Vagina (tissue), 2 donors: ENCODE data around the gene RAB44. TPM values are rescaled to one million over a fixed set of nuclear protein-coding genes. Genes with fewer than 3 reads are reported as not detected.
"Not testable (repeated sequence)": the region's sequence is repeated elsewhere in the genome, so short reads cannot be mapped to it uniquely, and the experiment has no call there.

Experiments
- DNase-seq, 2 donors: peaks; one replicate each; pipeline ENCODE4 v3.0.0-alpha.2; 2017; ENCODE audit errors: extremely low spot score in 2 of 2
- H3K27ac ChIP-seq: fragments of 200-600 bp; sonication (generic); one replicate; pipeline ENCODE4 v1.5.1; 2019
- H3K27me3 ChIP-seq: fragments of 200-600 bp; sonication (generic); one replicate; pipeline ENCODE4 v1.5.1; 2019
- H3K36me3 ChIP-seq, 2 donors: fragments of 200-600 bp; sonication (generic); one replicate each; pipeline ENCODE4 v1.5.1; 2017 to 2019
- H3K4me1 ChIP-seq: fragments of 200-600 bp; sonication (generic); one replicate; pipeline ENCODE4 v1.5.1; 2019
- H3K4me3 ChIP-seq, 2 donors: fragments of 200-600 bp; sonication (generic); 1 replicate in 1 of 2; 2 replicates in 1 of 2; pipeline ENCODE4 v1.5.1; 2016 to 2019
- H3K9me3 ChIP-seq: fragments of 200-600 bp; sonication (generic); one replicate; pipeline ENCODE4 v1.5.1; 2019
- CTCF ChIP-seq, 3 experiments: fragments of 450-650 bp in 2 of 3; fragments of 200-600 bp in 1 of 3; sonication (generic) in 1 of 3; IDR thresholded peaks; one replicate each; pipeline ENCODE4 v1.5.1; 2017 to 2019; ENCODE audit warnings: antibody characterized with exemption in 3 of 3, mild to moderate bottlenecking in 2 of 3, moderate library complexity in 2 of 3
- POLR2A ChIP-seq, 2 donors: fragments of 450-650 bp; IDR thresholded peaks; one replicate each; pipeline ENCODE4 v1.6.1; 2017; ENCODE audit warnings: antibody characterized with exemption in 2 of 2, mild to moderate bottlenecking in 2 of 2, moderate library complexity in 2 of 2
- POLR2AphosphoS5 ChIP-seq, 2 donors: sonication (generic); formaldehyde crosslinking; IDR thresholded peaks; one replicate each; pipeline ENCODE4 v1.9.0; 2017; ENCODE audit warnings: antibody characterized with exemption in 2 of 2, mild to moderate bottlenecking in 2 of 2, low read depth in 1 of 2; ENCODE audit not compliant: insufficient read depth in 1 of 2
- intact Hi-C: fragments of 100-400 bp; cut with DNase I; formaldehyde crosslinking; loops from one replicate; pipeline ENCODE4 v1.15.1; 2023
- total RNA-seq: library from RNA; depleted of rRNA; stranded (reverse); fragments of >200 nt; gene quantifications from one replicate; pipeline ENCODE4 v1.2.3, GENCODE V29; 2016

The RAB44 gene
- total RNA-seq, 1 donor from 2014 or later = 0.49 TPM

- Histone ChIP-seq H3K27me3 (no peaks in the 10 kb centered on the region), H3K4me3 (no peak overlapping the region), H3K36me3 (no peaks in the 10 kb centered on the region), H3K4me1 (no peaks in the 10 kb centered on the region), H3K27ac (no peak overlapping the region), H3K9me3 (no peaks in the 10 kb centered on the region)
- no peak for DNase-seq
- TF ChIP-seq POLR2A (IDR thresholded peaks at IDR 0.05) = no peak
- TF ChIP-seq POLR2AphosphoS5 (IDR thresholded peaks at IDR 0.05; ENCODE audit: insufficient read depth in 1 of 2, low read depth in 1 of 2) = no peak
- no peak for TF ChIP-seq CTCF (IDR thresholded peaks at IDR 0.05)
- intact Hi-C loops = no loop called here
These were observed 5.5 kb downstream of the RAB44 start for GRCh38 chr6:36703081-36703606.

GRCh38 chr6:36703982-36704381 lies 6.4 kb downstream of the RAB44 start:
- H3K27me3 ChIP-seq = no peaks in the 10 kb centered on the region
- intact Hi-C loops = no loop called here
- TF ChIP-seq POLR2A (IDR thresholded peaks at IDR 0.05) (no peak), POLR2AphosphoS5 (IDR thresholded peaks at IDR 0.05; ENCODE audit: insufficient read depth in 1 of 2, low read depth in 1 of 2) (no peak), CTCF (IDR thresholded peaks at IDR 0.05) (no peak)
- no peak for DNase-seq
- no peaks in the 10 kb centered on the region for H3K9me3 ChIP-seq
- no peak overlapping the region for H3K27ac ChIP-seq
- no peak overlapping the region for H3K4me3 ChIP-seq
- no peaks in the 10 kb centered on the region for H3K4me1 ChIP-seq
- H3K36me3 ChIP-seq = no peaks in the 10 kb centered on the region

DNA sequence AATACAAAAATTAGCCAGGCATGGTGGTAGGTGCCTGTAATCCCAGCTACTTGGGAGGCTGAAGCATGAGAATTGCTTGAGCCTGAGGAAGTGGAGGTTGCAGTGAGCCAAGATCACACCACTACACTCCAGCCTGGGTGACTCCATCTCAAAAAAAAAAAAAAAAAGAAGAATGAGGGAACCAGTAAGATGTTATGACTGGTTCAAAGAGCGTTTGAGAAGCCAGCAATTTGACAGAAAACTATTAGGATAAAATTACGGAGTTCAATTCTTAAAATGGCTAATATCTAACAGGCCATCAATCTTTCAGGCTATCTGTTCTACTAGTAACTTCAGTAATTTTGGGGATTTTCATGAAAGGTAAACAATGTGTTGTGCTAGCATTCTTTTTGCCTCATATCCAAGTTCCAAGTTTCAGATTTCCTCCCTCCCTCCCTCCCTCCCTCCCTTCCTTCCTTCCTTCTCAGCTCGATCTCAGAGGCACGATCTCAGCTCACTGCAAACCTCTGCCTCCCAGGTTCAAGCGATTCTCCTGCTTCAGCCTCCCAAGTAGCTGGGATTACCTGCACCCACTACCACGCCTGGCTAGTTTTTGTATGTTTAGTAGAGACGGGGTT lies 7.4 kb downstream of the RAB44 start:
- intact Hi-C loops, H3K27ac ChIP-seq, H3K4me3 ChIP-seq, H3K9me3 ChIP-seq, H3K27me3 ChIP-seq, H3K36me3 ChIP-seq, H3K4me1 ChIP-seq, DNase-seq: not testable (repeated sequence)

DNA sequence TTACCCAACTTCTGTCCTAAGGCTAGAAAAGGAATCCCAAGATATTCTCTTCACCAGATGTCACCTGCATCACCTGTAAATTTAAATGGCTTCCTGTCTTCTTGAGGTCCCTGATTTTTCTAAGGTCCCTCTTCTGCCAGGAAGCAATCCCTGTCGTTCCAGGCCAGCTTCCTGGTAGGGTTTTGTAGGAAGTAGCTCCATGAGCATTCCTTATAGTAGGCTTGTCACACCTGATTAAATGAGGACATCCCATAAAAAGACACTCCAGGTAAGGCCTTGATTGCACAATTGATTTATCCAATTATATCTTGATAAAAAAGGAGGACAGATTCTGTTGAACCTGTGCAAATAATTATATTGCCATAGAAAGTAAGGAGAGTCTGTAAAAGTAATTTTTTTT lies 8.7 kb downstream of the RAB44 start:
- intact Hi-C loops = no loop called here
- TF ChIP-seq POLR2AphosphoS5 (IDR thresholded peaks at IDR 0.05; ENCODE audit: insufficient read depth in 1 of 2, low read depth in 1 of 2) = no peak
- no peak for TF ChIP-seq POLR2A (IDR thresholded peaks at IDR 0.05)
- TF ChIP-seq CTCF (IDR thresholded peaks at IDR 0.05) = no peak
- H3K4me1 ChIP-seq = no peaks in the 10 kb centered on the region
- H3K27ac ChIP-seq = no peak overlapping the region
- DNase-seq = no peak
- H3K4me3 ChIP-seq = no peak overlapping the region
- H3K9me3 ChIP-seq = no peaks in the 10 kb centered on the region
- H3K27me3 ChIP-seq = no peaks in the 10 kb centered on the region
- no peaks in the 10 kb centered on the region for H3K36me3 ChIP-seq

GRCh38 chr6:36712816-36713215 lies 15.2 kb downstream of the RAB44 start:
- TF ChIP-seq POLR2A (IDR thresholded peaks at IDR 0.05) = no peak
- TF ChIP-seq POLR2AphosphoS5 (IDR thresholded peaks at IDR 0.05; ENCODE audit: insufficient read depth in 1 of 2, low read depth in 1 of 2) = no peak
- TF ChIP-seq CTCF (IDR thresholded peaks at IDR 0.05) = no peak
- peaks cover 5% of the 10 kb centered on the region for H3K4me1 ChIP-seq
- H3K27me3 ChIP-seq = no peaks in the 10 kb centered on the region
- no peaks in the 10 kb centered on the region for H3K36me3 ChIP-seq
- H3K9me3 ChIP-seq = no peaks in the 10 kb centered on the region
- no peak overlapping the region for H3K27ac ChIP-seq
- no peak for DNase-seq
- no peak overlapping the region for H3K4me3 ChIP-seq
- intact Hi-C loops = no loop called here
